Stimulated activated CD4-positive, alpha-beta T cell treated with anti-CD3 and anti-CD28 coated beads, TNF-alpha, amount 100 ng/mL, for 48 hours (primary cell): ENCODE data around the gene GPHN.
"Not testable (repeated sequence)": the region's sequence is repeated elsewhere in the genome, so short reads cannot be mapped to it uniquely, and the experiment has no call there.

Experiments used
- DNase-seq, 3 donors: peaks; one replicate each; pipeline ENCODE4 v3.0.0-alpha.2; 2020; ENCODE audit warnings: low read depth in 3 of 3

Gene GPHN

DNA sequence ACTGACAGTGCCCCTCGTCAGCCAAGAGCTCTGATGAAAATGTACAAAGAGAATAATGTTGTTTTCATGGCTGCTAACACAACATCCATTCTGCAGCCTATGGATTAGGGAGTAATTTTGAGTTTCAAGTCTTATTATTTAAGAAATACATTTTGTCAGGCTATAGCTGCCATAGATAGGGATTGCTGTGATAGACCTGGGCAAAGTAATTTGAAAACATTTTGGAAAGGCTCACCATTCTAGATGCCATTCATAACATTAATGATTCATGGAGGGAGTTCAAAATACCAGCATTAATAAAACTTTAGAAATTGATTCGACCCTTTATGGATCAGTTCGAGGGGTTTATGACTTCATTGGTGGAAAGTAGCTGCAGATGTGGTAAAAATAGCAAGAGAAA, 149.8 kb downstream of the GPHN start:
- no peak for DNase-seq

DNA sequence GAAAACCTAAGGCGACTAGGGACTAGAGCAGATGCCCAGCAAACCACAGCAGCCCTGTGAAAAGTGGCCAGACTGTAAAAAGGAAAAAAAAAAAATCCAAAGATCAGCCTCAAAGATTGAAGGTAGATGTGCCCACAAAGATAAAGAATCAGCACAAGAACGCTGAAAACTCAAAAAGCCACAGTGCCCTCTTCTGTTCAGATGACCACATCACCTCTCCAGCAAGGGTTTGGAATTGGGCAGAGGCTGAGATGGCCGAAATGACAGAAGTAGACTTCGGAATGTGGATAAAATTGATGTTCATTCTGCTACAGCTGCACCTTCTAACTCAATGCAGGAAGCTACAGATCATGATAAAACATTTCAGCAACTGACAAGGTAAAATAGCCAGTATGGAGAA, 154.4 kb downstream of the GPHN start:
- no peak for DNase-seq

DNA sequence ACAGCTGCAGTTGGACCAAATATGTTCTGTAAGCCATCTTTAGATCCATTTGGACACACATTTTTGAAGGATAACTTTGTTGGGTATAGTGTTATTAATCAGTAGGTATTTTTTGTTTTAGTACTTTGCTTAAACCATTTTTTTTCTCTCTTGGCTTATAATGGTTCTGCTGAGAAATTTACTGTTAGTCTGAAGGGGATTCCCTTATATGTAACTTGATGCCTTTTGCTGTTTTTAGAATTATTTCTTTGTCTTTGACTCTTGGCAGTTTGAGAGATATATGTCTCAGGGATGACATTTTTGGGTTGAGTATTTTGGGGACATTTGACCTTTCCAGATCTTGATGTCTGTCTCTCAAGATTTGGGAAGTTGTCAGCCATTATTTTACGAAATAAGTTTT, 169.8 kb downstream of the GPHN start:
- no peak for DNase-seq

DNA sequence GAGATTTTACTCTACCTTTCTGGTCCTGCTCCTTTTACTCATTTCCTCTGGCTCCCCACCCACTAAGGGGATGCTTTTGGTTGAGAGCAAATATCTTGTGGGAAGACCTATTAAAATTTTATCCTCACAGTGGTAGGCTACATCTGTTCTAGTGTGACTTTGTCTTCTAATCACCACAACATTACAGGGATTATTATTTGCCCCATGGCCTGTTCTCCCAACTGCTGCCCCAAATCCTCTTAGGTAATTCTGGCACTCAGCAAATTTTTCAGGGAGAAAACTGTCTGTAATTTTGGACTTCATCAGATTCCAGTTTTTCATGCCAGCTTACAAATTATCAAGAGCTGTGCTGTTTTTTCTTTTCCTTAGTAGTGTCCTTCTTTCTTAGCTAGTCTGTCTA, 172.3 kb downstream of the GPHN start:
- no peak for DNase-seq

DNA sequence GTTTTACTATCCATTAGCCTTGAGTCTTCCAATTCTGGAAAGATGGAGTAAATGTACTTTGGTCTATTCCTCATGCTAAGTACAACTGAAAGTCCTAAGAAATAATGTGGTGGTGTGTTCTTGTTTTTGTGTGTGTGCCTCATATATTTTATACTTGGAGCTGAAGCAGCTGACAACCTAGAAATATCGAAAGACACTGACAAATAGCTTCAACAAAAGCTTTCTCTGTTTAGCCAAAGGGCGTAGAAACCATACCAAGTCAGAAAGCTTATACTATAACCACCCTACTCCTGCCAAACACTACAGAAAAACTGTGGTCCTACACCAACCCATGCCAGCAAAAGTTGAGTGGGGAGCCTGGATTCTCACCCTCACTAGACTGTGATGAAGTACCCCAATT, 188.4 kb downstream of the GPHN start:
- no peak for DNase-seq

DNA sequence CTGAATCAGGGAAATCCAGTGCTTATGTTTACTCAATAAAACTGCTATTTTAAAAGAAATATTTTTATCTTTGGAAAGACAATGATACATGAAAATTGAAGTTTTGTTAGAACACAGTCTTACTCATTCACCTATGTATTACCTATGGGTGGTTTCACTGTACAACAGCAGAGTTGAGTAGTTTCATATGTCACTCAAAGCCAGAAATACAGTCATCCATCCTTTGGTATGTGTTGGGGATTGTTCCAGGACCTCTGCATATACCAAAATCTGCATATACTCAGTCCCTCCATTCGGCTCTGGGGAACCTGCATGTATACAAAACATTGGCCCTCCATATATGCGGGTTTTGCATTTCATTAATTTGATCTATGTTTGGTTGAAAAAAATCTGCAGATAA, 190.6 kb downstream of the GPHN start:
- DNase-seq, result no peak

DNA sequence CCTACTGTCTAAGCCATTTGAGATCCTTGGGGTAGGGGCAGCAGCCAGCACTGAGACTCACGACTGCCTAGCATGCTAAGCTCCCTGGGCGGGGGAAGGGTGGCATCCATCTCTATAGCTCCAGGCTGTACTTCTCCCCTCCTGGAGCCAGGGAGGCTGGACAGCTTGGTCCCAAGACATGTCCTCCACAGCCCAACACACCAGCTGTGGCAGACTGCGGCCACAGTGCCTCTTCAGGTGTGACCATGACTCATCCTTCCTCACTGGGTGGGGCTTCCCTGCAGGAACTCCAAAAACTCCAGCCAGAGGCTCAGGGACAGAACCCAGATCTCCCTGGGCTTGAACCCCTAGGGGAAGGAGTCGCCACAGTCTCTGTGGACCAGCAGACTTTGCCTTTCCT, 193.9 kb downstream of the GPHN start:
- DNase-seq, result no peak

DNA sequence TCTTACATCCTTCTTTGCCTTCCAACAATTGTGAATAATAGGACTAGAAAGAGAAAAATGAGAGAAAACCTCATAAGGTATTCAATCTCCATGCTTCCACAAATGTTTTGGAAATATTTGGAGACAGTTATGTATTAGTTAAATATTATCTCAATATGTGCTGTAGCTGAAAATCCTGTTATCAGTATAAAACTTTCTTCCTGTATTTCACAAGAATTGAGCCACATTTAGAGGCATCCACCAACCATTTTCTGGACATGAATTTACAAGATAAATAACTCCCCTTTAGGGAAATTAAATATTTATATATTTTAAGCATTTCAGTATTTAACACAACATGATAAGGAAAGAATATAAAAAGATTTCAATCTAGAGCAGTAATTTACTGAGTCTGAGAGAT, 200.3 kb downstream of the GPHN start:
- DNase-seq, result no peak

DNA sequence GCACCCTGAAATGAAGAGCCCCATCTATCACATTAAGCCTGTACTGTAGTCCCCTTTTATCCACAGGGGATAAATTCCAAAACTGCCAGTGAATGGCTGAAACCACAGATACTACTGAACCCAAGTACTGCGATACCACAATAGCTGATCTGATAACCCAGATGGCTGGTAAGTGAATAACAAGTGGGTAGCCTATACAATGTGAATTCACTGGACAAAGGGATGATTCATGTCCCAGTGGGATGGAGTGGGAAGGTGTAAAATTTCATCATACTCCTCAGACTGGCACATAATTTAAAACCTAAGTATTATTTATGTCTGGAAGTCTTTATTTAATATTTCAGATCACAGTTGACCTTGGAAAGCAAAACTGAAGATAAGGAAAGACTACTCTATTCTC, 201.3 kb downstream of the GPHN start:
- no peak for DNase-seq

DNA sequence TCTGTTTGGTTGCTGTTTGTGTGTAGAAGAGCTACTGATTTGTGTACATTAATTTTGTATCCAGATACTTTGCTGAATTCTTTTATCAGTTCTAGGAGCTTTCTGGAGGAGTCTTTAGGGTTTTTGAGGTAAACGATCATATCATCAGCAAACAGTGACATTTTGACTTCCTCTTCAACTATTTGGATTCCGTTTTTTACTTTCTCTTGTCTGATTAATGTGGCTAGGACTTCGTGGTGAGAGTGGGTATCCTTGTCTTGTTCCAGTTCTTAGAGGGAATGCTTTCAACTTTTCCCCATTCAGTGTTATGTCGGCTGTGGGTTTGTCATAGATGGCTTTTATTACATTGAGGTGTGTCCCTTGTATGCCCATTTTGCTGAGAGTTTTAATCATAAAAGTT, 206.3 kb downstream of the GPHN start:
- not testable (repeated sequence) for DNase-seq

DNA sequence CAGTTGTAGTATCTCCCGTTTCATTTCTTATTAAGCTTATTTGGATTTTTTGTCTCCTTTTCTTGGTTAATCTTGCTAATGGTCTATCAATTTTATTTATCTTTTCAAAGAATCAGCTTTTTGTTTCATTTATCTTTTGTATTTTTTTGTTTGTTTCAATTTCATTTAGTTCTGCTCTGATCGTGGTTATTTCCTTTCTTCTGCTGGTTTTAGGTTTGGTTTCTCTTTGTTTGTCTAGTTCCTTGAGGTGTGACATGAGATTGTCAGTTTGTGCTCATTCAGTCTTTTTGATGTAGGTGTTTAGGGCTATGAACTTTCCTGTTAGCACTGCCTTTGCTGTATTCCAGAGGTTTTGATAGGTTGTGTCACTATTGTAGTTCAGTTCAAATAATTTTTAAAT, 207.4 kb downstream of the GPHN start:
- DNase-seq, result not testable (repeated sequence)

DNA sequence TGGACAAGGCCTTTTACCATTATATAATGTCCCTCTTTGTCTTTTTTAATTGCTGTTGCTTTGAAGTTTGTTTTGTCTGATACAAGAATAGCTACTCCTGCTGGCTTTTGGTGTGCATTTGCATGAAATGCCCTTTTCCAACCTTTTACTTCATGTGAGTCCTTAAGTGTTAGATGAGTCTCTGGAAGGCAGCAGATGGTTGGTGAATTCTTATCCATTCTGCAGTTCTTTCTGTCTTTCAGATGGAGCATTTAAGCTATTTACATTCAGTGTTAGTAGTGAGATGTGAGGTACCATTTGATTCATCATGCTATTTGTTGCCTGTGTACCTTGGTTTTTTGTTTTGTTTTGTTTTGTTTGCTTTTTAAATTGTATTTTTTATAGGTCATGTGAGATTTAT, 208.3 kb downstream of the GPHN start:
- DNase-seq, result no peak

DNA sequence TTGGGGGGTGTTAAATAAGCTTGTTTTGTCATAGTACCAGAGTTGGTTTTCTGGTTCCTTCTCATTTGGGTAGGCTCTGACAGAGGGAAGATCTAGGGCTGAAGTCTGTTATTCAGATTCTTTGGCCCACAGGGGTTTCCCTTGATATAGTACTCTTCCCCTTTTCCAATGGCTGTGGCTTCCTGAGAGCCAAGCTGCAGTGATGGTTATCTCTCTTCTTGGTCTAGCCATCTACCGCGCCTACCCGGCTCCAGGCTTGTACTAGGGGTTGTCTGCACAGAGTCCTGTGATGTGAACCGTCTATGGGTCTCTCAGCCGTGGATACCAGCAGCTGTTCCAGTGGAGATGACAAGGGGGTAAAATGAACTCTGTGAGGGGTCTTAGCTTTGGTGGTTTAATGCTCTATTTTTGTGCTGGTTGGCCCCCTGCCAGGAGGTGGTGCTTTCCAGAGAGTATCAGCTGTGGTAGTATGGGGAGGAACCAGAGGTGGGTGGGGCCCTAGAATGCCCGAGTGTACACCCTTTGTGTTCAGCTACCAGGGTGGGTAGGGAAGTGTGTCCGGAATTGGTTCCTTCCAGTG, 209.7 kb downstream of the GPHN start:
- DNase-seq, result no peak

DNA sequence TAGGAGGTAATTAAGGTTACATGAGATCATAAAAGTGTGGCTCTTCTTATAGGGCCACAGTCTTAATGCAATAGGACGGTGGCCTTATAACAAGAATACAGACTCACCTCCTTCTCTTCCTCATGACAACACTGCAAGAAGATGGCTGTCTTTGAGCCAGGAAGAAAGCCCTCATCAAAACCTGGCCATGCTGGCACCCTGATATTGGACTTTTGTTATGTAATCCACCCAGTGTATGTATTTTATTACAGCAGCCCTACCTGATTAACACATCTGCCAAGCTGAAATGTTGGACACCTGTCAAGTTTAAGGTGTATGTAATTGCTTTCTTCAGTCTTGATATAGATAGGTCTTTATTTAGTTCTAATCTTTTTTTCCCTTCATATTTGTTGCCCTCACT, 217.0 kb downstream of the GPHN start:
- no peak for DNase-seq

DNA sequence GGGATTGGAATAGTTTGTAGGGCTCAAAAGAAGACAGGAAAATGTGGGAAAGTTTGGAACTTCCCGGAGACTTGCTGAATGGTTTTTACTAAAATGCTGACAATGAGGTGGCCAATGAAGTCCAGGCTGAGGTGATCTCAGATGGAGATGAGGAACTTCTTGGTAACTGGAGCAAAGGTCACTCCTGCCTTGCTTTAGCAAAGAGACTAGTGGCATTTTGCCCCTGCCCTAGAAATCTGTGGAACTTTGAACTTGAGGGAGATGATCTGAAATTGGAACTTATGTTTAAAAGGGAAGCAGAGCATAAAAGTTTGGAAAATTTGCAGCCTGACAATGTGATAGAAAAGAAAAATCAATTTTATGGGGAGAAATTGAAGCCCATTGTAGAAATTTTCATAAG, 223.4 kb downstream of the GPHN start:
- not testable (repeated sequence) for DNase-seq

DNA sequence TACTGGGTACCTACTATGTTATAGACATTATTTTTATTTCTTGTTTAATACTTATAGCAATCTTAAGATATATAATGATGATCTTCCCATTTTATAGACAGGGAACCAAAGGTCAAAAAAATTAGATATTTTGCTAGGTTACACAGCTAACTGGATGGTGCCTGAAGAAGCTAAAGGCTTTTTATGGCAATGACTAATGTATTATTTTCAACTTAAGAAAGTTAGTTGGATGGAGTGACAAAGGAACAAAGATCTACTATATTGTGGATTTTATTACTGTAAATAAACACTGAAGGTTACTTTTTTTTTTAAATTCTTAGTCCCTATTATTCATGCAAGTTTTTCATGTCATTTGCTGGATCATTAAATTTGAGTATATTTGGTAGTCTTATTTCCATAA, 227.9 kb downstream of the GPHN start:
- no peak for DNase-seq

DNA sequence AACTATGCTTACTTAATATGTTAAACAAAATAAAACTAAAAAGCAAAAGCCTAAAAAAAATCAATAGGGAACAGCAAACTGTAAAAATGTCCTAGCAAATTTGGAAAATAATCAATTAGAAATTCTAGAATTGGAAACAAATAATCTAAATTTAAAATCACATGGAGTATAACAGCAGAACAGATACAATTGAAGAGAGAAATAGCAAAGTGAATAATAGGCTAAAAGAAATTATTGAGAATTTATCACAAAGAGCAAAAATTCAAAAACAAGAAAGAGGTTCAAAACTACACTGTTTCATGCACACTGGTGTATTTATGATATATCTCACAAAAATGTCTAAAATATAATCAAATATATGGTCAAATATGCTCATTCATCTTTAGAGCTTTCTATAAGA, 231.9 kb downstream of the GPHN start:
- no peak for DNase-seq

DNA sequence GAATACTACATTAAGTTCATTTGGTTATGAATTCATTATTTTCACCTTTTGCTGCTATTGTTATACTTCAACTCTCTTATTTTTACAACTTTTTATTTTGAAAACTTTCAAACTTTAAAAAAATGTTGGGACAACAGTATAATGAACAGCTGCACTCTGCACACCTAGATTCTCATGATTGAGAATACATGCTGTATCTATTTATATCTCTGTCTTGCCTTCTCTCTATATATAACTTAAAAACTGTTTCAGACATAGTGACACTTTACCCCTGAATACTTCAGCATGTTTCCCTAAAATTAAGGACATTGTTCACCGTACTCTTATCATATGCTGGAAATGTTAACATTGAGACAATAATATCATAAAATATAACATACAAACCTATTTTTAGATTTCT, 237.1 kb downstream of the GPHN start:
- no peak for DNase-seq

DNA sequence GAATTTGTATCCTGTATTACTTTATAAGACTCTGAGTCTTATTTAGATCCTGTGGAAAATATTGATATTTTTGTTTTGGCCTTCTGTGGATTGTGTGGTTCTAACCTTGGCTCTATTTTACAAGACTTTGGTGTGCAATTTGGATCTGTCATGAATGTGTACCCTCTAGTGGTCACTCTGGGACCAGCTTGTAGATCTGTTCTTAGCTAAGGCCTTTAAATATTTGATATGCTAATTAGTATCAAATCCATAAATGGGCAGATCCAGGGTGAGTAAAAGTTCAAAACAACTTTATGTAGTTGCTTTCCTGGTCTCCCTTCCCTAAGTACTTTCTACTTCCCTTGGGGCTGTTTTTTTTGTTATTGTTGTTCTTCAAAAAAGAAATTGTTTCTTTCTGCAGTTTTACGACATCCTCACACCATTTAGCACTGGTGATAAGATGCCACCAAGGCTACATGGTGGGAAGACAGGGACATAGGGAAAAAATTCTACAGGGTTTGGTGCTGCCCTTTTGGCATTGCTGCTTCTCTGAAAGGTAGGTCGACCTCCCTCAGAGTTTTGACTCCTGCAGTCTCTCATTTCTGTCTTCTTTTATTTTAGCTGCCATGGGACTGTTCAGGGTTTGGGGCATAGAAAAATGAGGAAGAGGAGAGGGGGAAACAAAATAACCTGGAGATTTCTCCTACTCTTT, 238.5 kb downstream of the GPHN start:
- DNase-seq, result no peak

DNA sequence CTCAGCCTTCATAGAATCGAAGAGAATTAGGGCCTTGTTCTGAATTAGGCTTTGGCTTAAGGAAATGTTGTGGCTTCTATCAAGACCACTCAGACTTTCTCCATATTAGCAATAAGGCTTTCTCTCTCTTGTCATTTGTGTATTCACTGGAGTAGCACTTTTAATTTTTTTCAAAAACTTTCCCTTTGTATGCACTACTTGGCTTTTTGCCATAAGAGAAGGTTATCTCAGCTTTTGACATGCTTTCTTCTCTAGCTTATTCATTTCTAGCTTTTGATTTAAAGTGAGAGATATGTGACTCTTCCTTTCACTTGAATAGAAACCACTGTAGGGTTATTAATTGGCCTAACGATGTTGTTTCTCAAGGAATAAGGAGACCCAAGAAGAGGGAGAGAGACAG, 244.2 kb downstream of the GPHN start:
- no peak for DNase-seq

DNA sequence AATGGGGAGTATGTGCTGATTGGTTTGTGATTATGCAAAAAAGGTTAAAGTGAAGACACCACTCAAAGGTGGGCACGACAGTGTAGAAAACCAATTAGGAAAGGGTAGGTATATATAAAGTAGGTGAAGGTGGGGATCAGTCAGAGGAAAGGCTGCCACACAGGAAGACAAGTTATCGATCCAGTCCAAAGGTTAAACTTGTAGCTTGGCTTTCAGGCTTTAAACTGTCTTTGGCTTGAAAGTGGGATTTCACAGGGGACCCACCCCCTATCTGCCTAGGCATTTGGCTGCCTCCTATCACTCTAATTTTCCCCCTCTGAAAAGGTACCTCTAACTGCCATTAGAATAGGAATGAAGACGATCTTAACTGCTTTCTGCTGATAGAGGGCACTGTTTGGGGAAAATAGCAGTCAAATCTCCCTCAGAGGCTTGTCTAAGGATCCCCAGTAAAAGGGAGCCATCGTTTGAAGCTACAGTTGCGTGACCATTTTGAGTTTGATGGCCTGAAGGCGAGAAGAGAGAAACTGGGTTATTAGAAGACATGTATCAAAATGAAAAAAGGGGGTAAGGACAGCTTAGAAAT, 250.2 kb downstream of the GPHN start:
- no peak for DNase-seq

DNA sequence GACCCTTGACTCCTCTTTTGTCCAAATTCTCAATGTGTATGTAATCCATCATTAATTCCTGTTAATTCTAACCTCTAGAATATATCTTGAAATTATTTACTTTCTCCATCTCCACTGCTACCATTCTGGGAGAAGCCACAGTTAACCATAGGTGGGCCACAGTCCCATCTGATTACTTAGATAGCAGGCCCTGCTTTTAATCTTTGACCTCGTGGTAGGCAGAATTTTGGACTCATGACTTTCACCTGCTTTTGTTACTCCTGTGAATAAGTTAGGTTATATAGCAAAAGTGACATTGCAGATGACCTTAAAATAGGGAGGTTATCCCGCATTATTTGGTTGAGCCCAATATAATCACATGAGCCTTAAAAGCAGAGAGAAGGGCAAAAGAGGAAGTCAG, 264.2 kb downstream of the GPHN start:
- no peak for DNase-seq

DNA sequence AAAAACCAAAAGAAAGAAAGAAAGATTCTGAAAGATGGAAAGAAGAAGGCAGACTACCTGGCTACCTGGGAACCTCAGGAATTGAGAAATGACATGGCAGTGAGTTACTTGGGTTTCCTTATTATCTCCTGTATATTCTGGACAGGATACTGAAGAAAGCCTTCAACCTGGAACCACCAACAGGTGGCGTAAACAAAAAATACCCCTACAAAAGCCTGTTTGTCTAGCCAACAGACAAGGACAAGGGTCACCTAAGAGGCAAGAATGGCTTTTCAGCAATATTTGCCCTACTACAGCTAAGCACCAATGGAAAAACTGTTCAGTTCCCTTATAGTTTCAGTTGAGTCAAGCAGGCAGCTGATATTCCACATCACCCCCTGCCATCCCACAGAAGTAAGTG, 274.9 kb downstream of the GPHN start:
- no peak for DNase-seq

DNA sequence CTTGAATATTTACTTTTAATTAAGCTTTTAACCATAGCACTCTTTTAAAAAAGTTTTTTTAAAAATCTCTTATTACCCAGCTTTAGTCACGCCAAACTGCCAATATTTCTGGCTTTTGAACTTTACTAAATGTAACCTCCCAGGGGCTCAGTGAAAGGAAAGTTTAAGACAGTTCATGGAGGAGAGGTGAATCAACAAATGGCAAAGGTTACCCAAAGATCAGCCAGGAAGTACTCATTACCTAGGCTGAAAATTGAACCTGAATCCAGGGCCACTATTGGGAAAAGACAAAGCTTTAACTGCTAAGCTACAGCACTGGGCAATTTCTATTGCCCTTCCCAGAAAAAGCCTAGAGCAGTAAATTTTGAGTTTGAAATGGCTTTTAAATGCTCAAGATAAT, 282.2 kb downstream of the GPHN start:
- DNase-seq, result no peak
